ENCODE measurements around the gene DPP9. TPM values are rescaled to one million over a fixed set of nuclear protein-coding genes. Genes with fewer than 3 reads are reported as not detected.
A peak's percentile ranks its signal among the peaks of the same experiment; 100 is the strongest.

The DPP9 gene
- total RNA-seq, 6 experiments from 2014 or later, result 68.4 to 82.2 (median 80.1) TPM

- TF ChIP-seq CTCF (IDR thresholded peaks at IDR 0.05), result no peak
- Mint-ChIP-seq H3K4me3 (peak overlapping the region; percentile 94), H3K4me1 (ENCODE audit: low read depth) (peaks cover 38% of the 10 kb centered on the region), H3K27ac (peak overlapping the region; percentile 80), H3K36me3 (ENCODE audit: low read depth) (peaks cover 5% of the 10 kb centered on the region; the same call in 1 of the 2 replicates), H3K27me3 (ENCODE audit: insufficient read depth) (peaks cover 11% of the 10 kb centered on the region), H3K9me3 (peaks cover 5% of the 10 kb centered on the region; the same call in 1 of the 2 replicates)
- no peak for DNase-seq
Observed at GRCh38 chr19:4722671-4723594, 709 bp downstream of the DPP9 start.

GRCh38 chr19:4721196-4721595 is 2.4 kb downstream of the DPP9 start:
- DNase-seq, result no peak
- Mint-ChIP-seq H3K27ac (no peak overlapping the region), H3K36me3 (ENCODE audit: low read depth) (peaks cover 16% of the 10 kb centered on the region; the same call in 1 of the 2 replicates), H3K4me1 (ENCODE audit: low read depth) (peaks cover 49% of the 10 kb centered on the region), H3K4me3 (no peak overlapping the region; the same call in 1 of the 2 replicates), H3K9me3 (peaks cover 5% of the 10 kb centered on the region; the same call in 1 of the 2 replicates), H3K27me3 (ENCODE audit: insufficient read depth) (peaks cover 11% of the 10 kb centered on the region)
- no peak for TF ChIP-seq CTCF (IDR thresholded peaks at IDR 0.05)

GRCh38 chr19:4720037-4720700 is 3.5 kb downstream of the DPP9 start:
- TF ChIP-seq CTCF (IDR thresholded peaks at IDR 0.05), result no peak
- H3K27me3 Mint-ChIP-seq (ENCODE audit: insufficient read depth), result peaks cover 11% of the 10 kb centered on the region
- peaks cover 25% of the 10 kb centered on the region; the same call in 1 of the 2 replicates for H3K36me3 Mint-ChIP-seq (ENCODE audit: low read depth)
- H3K9me3 Mint-ChIP-seq, result peaks cover 5% of the 10 kb centered on the region; the same call in 1 of the 2 replicates
- DNase-seq, result no peak
- peaks cover 48% of the 10 kb centered on the region for H3K4me1 Mint-ChIP-seq (ENCODE audit: low read depth)
- H3K27ac Mint-ChIP-seq, result peak overlapping the region; percentile 58; the same call in 1 of the 2 replicates
- no peak overlapping the region for H3K4me3 Mint-ChIP-seq

GRCh38 chr19:4719499-4719866 is 4.2 kb downstream of the DPP9 start:
- Mint-ChIP-seq H3K9me3 (0 out of 2 replicates have a peak, but pooled peaks cover 2% of the 10 kb centered on the region), H3K4me3 (no peak overlapping the region), H3K36me3 (ENCODE audit: low read depth) (peaks cover 30% of the 10 kb centered on the region), H3K27me3 (ENCODE audit: insufficient read depth) (peaks cover 6% of the 10 kb centered on the region), H3K4me1 (ENCODE audit: low read depth) (peaks cover 48% of the 10 kb centered on the region), H3K27ac (no peak overlapping the region)
- no peak for DNase-seq
- TF ChIP-seq CTCF (IDR thresholded peaks at IDR 0.05), result no peak

- H3K4me1 Mint-ChIP-seq (ENCODE audit: low read depth), result peaks cover 60% of the 10 kb centered on the region
- peaks cover 43% of the 10 kb centered on the region for H3K36me3 Mint-ChIP-seq (ENCODE audit: low read depth)
- no peaks in the 10 kb centered on the region; the same call in 1 of the 2 replicates for H3K27me3 Mint-ChIP-seq (ENCODE audit: insufficient read depth)
- H3K9me3 Mint-ChIP-seq, result no peaks in the 10 kb centered on the region
- no peak for DNase-seq
- no peak for TF ChIP-seq CTCF (IDR thresholded peaks at IDR 0.05)
- H3K4me3 Mint-ChIP-seq, result no peak overlapping the region
- peak overlapping the region; percentile 24; the same call in 1 of the 2 replicates for H3K27ac Mint-ChIP-seq
Observed at GRCh38 chr19:4717966-4718701, 5.5 kb downstream of the DPP9 start.
